Activated CD8-positive, alpha-beta memory T cell treated with anti-CD3 and anti-CD28 coated beads, Interleukin-2, amount 10 ng/mL, durations not matched to agents 7 days and 5 days (primary cell): ENCODE measurements around the gene BANF1. TPM values are rescaled to one million over a fixed set of nuclear protein-coding genes. Genes with fewer than 3 reads are reported as not detected.
A peak's percentile ranks its signal among the peaks of the same experiment; 100 is the strongest.
"Not testable (repeated sequence)": the region's sequence is repeated elsewhere in the genome, so short reads cannot be mapped to it uniquely, and the experiment has no call there.

ENCODE experiments used
- ATAC-seq: fragments of 150-1000 bp; cut with Tn5 transposase; one replicate; pipeline ENCODE4 v1.10.0; 2021; ENCODE audit warnings: moderate library complexity
- CTCF ChIA-PET: fragments of 350-600 bp; sonication (Branson Sonifier 250); formaldehyde crosslinking; loops from one replicate; lab custom pipeline; 2021; ENCODE audit warnings: antibody characterized with exemption; lab: Charles Lee
- DNase-seq: peaks from one replicate; pipeline ENCODE4 v3.0.0-alpha.2; 2020
- H3K27ac Mint-ChIP-seq: one replicate; pipeline ENCODE4 v1.8.0; 2021; ENCODE audit warnings: mild to moderate bottlenecking, mixed read lengths
- H3K27me3 Mint-ChIP-seq: one replicate; pipeline ENCODE4 v1.8.0; 2021; ENCODE audit warnings: mixed read lengths
- H3K36me3 Mint-ChIP-seq: one replicate; pipeline ENCODE4 v1.8.0; 2021; ENCODE audit warnings: mild to moderate bottlenecking, mixed read lengths
- H3K4me1 Mint-ChIP-seq: one replicate; pipeline ENCODE4 v1.8.0; 2021; ENCODE audit warnings: mixed read lengths
- H3K4me3 Mint-ChIP-seq: one replicate; pipeline ENCODE4 v1.8.0; 2021; ENCODE audit warnings: mild to moderate bottlenecking, moderate library complexity, mixed read lengths
- H3K9me3 Mint-ChIP-seq: one replicate; pipeline ENCODE4 v1.8.0; 2022; ENCODE audit warnings: low read depth, mixed read lengths
- total RNA-seq, 2 experiments: library from RNA; stranded (reverse); gene quantifications; one replicate each; pipeline ENCODE4 v1.2.3, GENCODE V29; 2021

The BANF1 gene
- total RNA-seq, 2 experiments from 2014 or later, result 199 to 227 TPM

- Mint-ChIP-seq H3K36me3 (no peaks in the 10 kb centered on the region), H3K4me3 (no peak overlapping the region), H3K9me3 (no peaks in the 10 kb centered on the region), H3K27me3 (peaks cover 18% of the 10 kb centered on the region), H3K27ac (no peak overlapping the region), H3K4me1 (peaks cover 16% of the 10 kb centered on the region)
- DNase-seq, result no peak
- no peak for ATAC-seq
- CTCF ChIA-PET, result interaction anchor here (1.2 kb wide), 1 partner anchor 25 kb away, joined by 3 read pairs; no protein-coding TSS in a partner anchor
Measured at GRCh38 chr11:66016793-66017177, 14.5 kb downstream of the BANF1 start.

GRCh38 chr11:66017321-66017720, 15.0 kb downstream of the BANF1 start:
- Mint-ChIP-seq H3K27ac (no peak overlapping the region), H3K36me3 (no peaks in the 10 kb centered on the region), H3K4me1 (peaks cover 18% of the 10 kb centered on the region), H3K9me3 (no peaks in the 10 kb centered on the region), H3K27me3 (peaks cover 14% of the 10 kb centered on the region), H3K4me3 (no peak overlapping the region)
- CTCF ChIA-PET, result no interaction called here
- ATAC-seq, result no peak
- no peak for DNase-seq

- no peaks in the 10 kb centered on the region for H3K36me3 Mint-ChIP-seq
- peaks cover 23% of the 10 kb centered on the region for H3K4me1 Mint-ChIP-seq
- H3K9me3 Mint-ChIP-seq, result no peaks in the 10 kb centered on the region
- no peak for DNase-seq
- H3K27me3 Mint-ChIP-seq, result peaks cover 8% of the 10 kb centered on the region
- no peak for ATAC-seq
- H3K27ac Mint-ChIP-seq, result no peak overlapping the region
- no peak overlapping the region for H3K4me3 Mint-ChIP-seq
- CTCF ChIA-PET, result interaction anchor here (0.9 to 6.2 kb wide), 3 partner anchors 8 to 26 kb away, joined by 3 to 51 read pairs (median 4); partner anchors contain the start of genes BANF1, CST6 and EIF1AD
Measured at GRCh38 chr11:66020212-66020611, 17.9 kb downstream of the BANF1 start.

- H3K27ac Mint-ChIP-seq, result no peak overlapping the region
- peaks cover 23% of the 10 kb centered on the region for H3K4me1 Mint-ChIP-seq
- ATAC-seq (peak; percentile 47), DNase-seq (peak; percentile 69)
- H3K4me3 Mint-ChIP-seq, result no peak overlapping the region
- peaks cover 8% of the 10 kb centered on the region for H3K27me3 Mint-ChIP-seq
- H3K36me3 Mint-ChIP-seq, result no peaks in the 10 kb centered on the region
- H3K9me3 Mint-ChIP-seq, result no peaks in the 10 kb centered on the region
- CTCF ChIA-PET, result interaction anchor here (0.9 to 6.2 kb wide), 3 partner anchors 9 to 25 kb away, joined by 3 to 51 read pairs (median 4); partner anchors contain the start of genes BANF1, CST6 and EIF1AD
Measured at GRCh38 chr11:66020618-66021357, 18.5 kb downstream of the BANF1 start.

- no peak overlapping the region for H3K27ac Mint-ChIP-seq
Measured at GRCh38 chr11:66022401-66023185, 20.3 kb downstream of the BANF1 start.

GRCh38 chr11:66023186-66023440, 20.8 kb downstream of the BANF1 start:
- H3K4me1 Mint-ChIP-seq, result peaks cover 23% of the 10 kb centered on the region
- not testable (repeated sequence) for H3K9me3 Mint-ChIP-seq, ATAC-seq, H3K27me3 Mint-ChIP-seq, H3K4me3 Mint-ChIP-seq, H3K36me3 Mint-ChIP-seq, DNase-seq, H3K27ac Mint-ChIP-seq
- CTCF ChIA-PET, result interaction anchor here (1.2 to 6.2 kb wide), 31 partner anchors 10 to 311 kb away, joined by 3 to 51 read pairs (median 7); partner anchors contain the start of genes AP5B1, BANF1, CST6 and EIF1AD

More at GRCh38 chr11:66022401-66023185, 20.3 kb downstream of the BANF1 start:
- Mint-ChIP-seq H3K4me1 (peaks cover 23% of the 10 kb centered on the region), H3K27me3 (peaks cover 8% of the 10 kb centered on the region), H3K36me3 (no peaks in the 10 kb centered on the region), H3K4me3 (no peak overlapping the region), H3K9me3 (no peaks in the 10 kb centered on the region)
- ATAC-seq (peak; percentile 91), DNase-seq (peak; percentile 83)
- CTCF ChIA-PET, result interaction anchor here (0.6 to 6.2 kb wide), 48 partner anchors 8 to 311 kb away, joined by 3 to 51 read pairs (median 5); partner anchors contain the start of genes AP5B1, BANF1, CCDC85B and CST6

- H3K9me3 Mint-ChIP-seq, result no peaks in the 10 kb centered on the region
- peaks cover 8% of the 10 kb centered on the region for H3K27me3 Mint-ChIP-seq
- no peak within 1 kb of the TSS for H3K27ac Mint-ChIP-seq
- peaks cover 15% of the 10 kb centered on the region for H3K4me1 Mint-ChIP-seq
- DNase-seq (no peak), ATAC-seq (no peak)
- H3K4me3 Mint-ChIP-seq, result no peak within 1 kb of the TSS
- H3K36me3 Mint-ChIP-seq, result no peaks in the 10 kb centered on the region
- CTCF ChIA-PET, result interaction anchor here (1.2 to 1.6 kb wide), 2 partner anchors 15 to 24 kb away, joined by 3 to 4 read pairs; partner anchors contain the start of gene BANF1
Measured at GRCh38 chr11:66026017-66026529, 23.8 kb downstream of the BANF1 start, which contains the start of gene CATSPER1. Gene CATSPER1 (minus strand): TSS chr11:66026479. CDS start chr11:66026379, 100 bp downstream.

- H3K9me3 Mint-ChIP-seq, result no peaks in the 10 kb centered on the region
- no peak overlapping the region for H3K4me3 Mint-ChIP-seq
- peaks cover 11% of the 10 kb centered on the region for H3K27me3 Mint-ChIP-seq
- no peaks in the 10 kb centered on the region for H3K4me1 Mint-ChIP-seq
- ATAC-seq (no peak), DNase-seq (no peak)
- no peak overlapping the region for H3K27ac Mint-ChIP-seq
- CTCF ChIA-PET, result interaction anchor here (1.2 kb wide), 1 partner anchor 12 kb away, joined by 4 read pairs; no protein-coding TSS in a partner anchor
- H3K36me3 Mint-ChIP-seq, result no peaks in the 10 kb centered on the region
Measured at GRCh38 chr11:66032957-66033735, 30.8 kb downstream of the BANF1 start.

- no peak overlapping the region for H3K27ac Mint-ChIP-seq
- H3K4me3 Mint-ChIP-seq, result no peak overlapping the region
- H3K27me3 Mint-ChIP-seq, result peaks cover 22% of the 10 kb centered on the region
- DNase-seq, result no peak
- no peaks in the 10 kb centered on the region for H3K4me1 Mint-ChIP-seq
- ATAC-seq, result no peak
- no peaks in the 10 kb centered on the region for H3K36me3 Mint-ChIP-seq
- H3K9me3 Mint-ChIP-seq, result no peaks in the 10 kb centered on the region
- CTCF ChIA-PET, result interaction anchor here (1.6 to 2.6 kb wide), 3 partner anchors 9 to 16 kb away, joined by 3 to 15 read pairs (median 8); no protein-coding TSS in a partner anchor
Measured at GRCh38 chr11:66035653-66036333, 33.5 kb downstream of the BANF1 start.

GRCh38 chr11:66036334-66036710, 34.0 kb downstream of the BANF1 start:
- no peaks in the 10 kb centered on the region for H3K4me1 Mint-ChIP-seq
- no peak for DNase-seq
- H3K4me3 Mint-ChIP-seq, result no peak overlapping the region
- H3K36me3 Mint-ChIP-seq, result no peaks in the 10 kb centered on the region
- peaks cover 22% of the 10 kb centered on the region for H3K27me3 Mint-ChIP-seq
- no peak overlapping the region for H3K27ac Mint-ChIP-seq
- no peak for ATAC-seq
- H3K9me3 Mint-ChIP-seq, result no peaks in the 10 kb centered on the region
- CTCF ChIA-PET, result interaction anchor here (1.6 to 2.6 kb wide), 3 partner anchors 9 to 15 kb away, joined by 3 to 15 read pairs (median 8); no protein-coding TSS in a partner anchor

GRCh38 chr11:66037327-66037726, 35.0 kb downstream of the BANF1 start:
- no peaks in the 10 kb centered on the region for H3K36me3 Mint-ChIP-seq
- DNase-seq (no peak), ATAC-seq (no peak)
- no peaks in the 10 kb centered on the region for H3K9me3 Mint-ChIP-seq
- no peak overlapping the region for H3K4me3 Mint-ChIP-seq
- H3K4me1 Mint-ChIP-seq, result no peaks in the 10 kb centered on the region
- H3K27me3 Mint-ChIP-seq, result peaks cover 22% of the 10 kb centered on the region
- H3K27ac Mint-ChIP-seq, result no peak overlapping the region
- CTCF ChIA-PET, result interaction anchor here (0.7 to 2.6 kb wide), 3 partner anchors 8 to 524 kb away, joined by 3 to 15 read pairs (median 12); no protein-coding TSS in a partner anchor

- no peaks in the 10 kb centered on the region for H3K36me3 Mint-ChIP-seq
- H3K27ac Mint-ChIP-seq, result no peak overlapping the region
- no peak overlapping the region for H3K4me3 Mint-ChIP-seq
- peaks cover 19% of the 10 kb centered on the region for H3K27me3 Mint-ChIP-seq
- ATAC-seq (no peak), DNase-seq (no peak)
- CTCF ChIA-PET, result interaction anchor here (2.2 kb wide), 1 partner anchor 17 kb away, joined by 12 read pairs; no protein-coding TSS in a partner anchor
- H3K4me1 Mint-ChIP-seq, result peaks cover 3% of the 10 kb centered on the region
- no peaks in the 10 kb centered on the region for H3K9me3 Mint-ChIP-seq
Measured at GRCh38 chr11:66039765-66040164, 37.5 kb downstream of the BANF1 start.
